Stimulated activated CD4-positive, alpha-beta T cell treated with anti-CD3 and anti-CD28 coated beads, Interleukin-1b, Interleukin-23, amount 100 ng/mL, for 1 hour (primary cell): ENCODE data around the gene RABGEF1.
"Not testable (repeated sequence)": the region's sequence is repeated elsewhere in the genome, so short reads cannot be mapped to it uniquely, and the experiment has no call there.

Experiments
- DNase-seq, 2 donors: peaks; one replicate each; pipeline ENCODE4 v3.0.0-alpha.2; 2020; ENCODE audit warnings: low read depth in 2 of 2

RABGEF1 gene

GRCh38 chr7:66735154-66735553, 5.4 kb upstream of the RABGEF1 start:
- DNase-seq = no peak

- DNase-seq = no peak
Observed at GRCh38 chr7:66735850-66736249, 4.7 kb upstream of the RABGEF1 start.

- DNase-seq = no peak
Observed at GRCh38 chr7:66736892-66737291, 3.6 kb upstream of the RABGEF1 start.

GRCh38 chr7:66737667-66738066, 2.9 kb upstream of the RABGEF1 start:
- no peak for DNase-seq

GRCh38 chr7:66739477-66739876, 1.1 kb upstream of the RABGEF1 start:
- no peak for DNase-seq

GRCh38 chr7:66739953-66740301, 606 bp upstream of the RABGEF1 start:
- DNase-seq = no peak

- peak in 1 of 2 donors; percentile 12 for DNase-seq
Observed at GRCh38 chr7:66740980-66741709, 612 bp downstream of the RABGEF1 start.

- no peak for DNase-seq
Observed at GRCh38 chr7:66741710-66742049, 1.1 kb downstream of the RABGEF1 start.

- DNase-seq = not testable (repeated sequence)
Observed at GRCh38 chr7:66742298-66742697, 1.8 kb downstream of the RABGEF1 start.

- DNase-seq = no peak
Observed at GRCh38 chr7:66743920-66744319, 3.4 kb downstream of the RABGEF1 start.

GRCh38 chr7:66747385-66747784, 6.9 kb downstream of the RABGEF1 start:
- no peak for DNase-seq

GRCh38 chr7:66747881-66748511, 7.5 kb downstream of the RABGEF1 start:
- DNase-seq = no peak

- DNase-seq = no peak
Observed at GRCh38 chr7:66748791-66749190, 8.3 kb downstream of the RABGEF1 start.

- no peak for DNase-seq
Observed at GRCh38 chr7:66751945-66752344, 11.4 kb downstream of the RABGEF1 start.

GRCh38 chr7:66754541-66754940, 14.0 kb downstream of the RABGEF1 start:
- no peak for DNase-seq

- DNase-seq = not testable (repeated sequence)
Observed at GRCh38 chr7:66755059-66755458, 14.5 kb downstream of the RABGEF1 start.

- not testable (repeated sequence) for DNase-seq
Observed at GRCh38 chr7:66756227-66756626, 15.7 kb downstream of the RABGEF1 start.

- no peak for DNase-seq
Observed at GRCh38 chr7:66756889-66757288, 16.4 kb downstream of the RABGEF1 start.

GRCh38 chr7:66757939-66758338, 17.4 kb downstream of the RABGEF1 start:
- DNase-seq = no peak

- no peak for DNase-seq
Observed at GRCh38 chr7:66758950-66759628, 18.6 kb downstream of the RABGEF1 start.

GRCh38 chr7:66763183-66763582, 22.6 kb downstream of the RABGEF1 start:
- DNase-seq = not testable (repeated sequence)

- DNase-seq = not testable (repeated sequence)
Observed at GRCh38 chr7:66763633-66764355, 23.3 kb downstream of the RABGEF1 start.
